OCI-LY1 (cell line): Measurements from ENCODE around the gene ERAL1.

Experiments
- EZH2 ChIP-seq: fragments of 200-600 bp; sonication (generic), shearing (Covaris generic); IDR thresholded peaks from 2 replicates; pipeline ENCODE4 v1.8.0; 2017; ENCODE audit warnings: borderline replicate concordance, mixed run types, mild to moderate bottlenecking, antibody characterized with exemption, low read length, moderate library complexity, mixed read lengths
- TF ChIP-seq, protein P1 (sequence below): fragments of 200-600 bp; sonication (generic), shearing (Covaris generic); IDR thresholded peaks from 2 replicates; pipeline ENCODE4 v1.5.1; 2017; ENCODE audit warnings: mild to moderate bottlenecking, antibody characterized with exemption, low read length, moderate library complexity, mixed read lengths

- TF ChIP-seq EZH2: no peak
- TF ChIP-seq, protein P1, sequence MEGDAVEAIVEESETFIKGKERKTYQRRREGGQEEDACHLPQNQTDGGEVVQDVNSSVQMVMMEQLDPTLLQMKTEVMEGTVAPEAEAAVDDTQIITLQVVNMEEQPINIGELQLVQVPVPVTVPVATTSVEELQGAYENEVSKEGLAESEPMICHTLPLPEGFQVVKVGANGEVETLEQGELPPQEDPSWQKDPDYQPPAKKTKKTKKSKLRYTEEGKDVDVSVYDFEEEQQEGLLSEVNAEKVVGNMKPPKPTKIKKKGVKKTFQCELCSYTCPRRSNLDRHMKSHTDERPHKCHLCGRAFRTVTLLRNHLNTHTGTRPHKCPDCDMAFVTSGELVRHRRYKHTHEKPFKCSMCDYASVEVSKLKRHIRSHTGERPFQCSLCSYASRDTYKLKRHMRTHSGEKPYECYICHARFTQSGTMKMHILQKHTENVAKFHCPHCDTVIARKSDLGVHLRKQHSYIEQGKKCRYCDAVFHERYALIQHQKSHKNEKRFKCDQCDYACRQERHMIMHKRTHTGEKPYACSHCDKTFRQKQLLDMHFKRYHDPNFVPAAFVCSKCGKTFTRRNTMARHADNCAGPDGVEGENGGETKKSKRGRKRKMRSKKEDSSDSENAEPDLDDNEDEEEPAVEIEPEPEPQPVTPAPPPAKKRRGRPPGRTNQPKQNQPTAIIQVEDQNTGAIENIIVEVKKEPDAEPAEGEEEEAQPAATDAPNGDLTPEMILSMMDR: no peak
These were observed 33.2 kb downstream of the ERAL1 start for GRCh38 chr17:28887871-28888471.
